HG03097 (cell line): ENCODE results near the gene OR5W2.
"Not testable (repeated sequence)": the region's sequence is repeated elsewhere in the genome, so short reads cannot be mapped to it uniquely, and the experiment has no call there.

ENCODE experiments used
- ATAC-seq: cut with Tn5 transposase; IDR thresholded peaks from one replicate; pipeline ENCODE4 v1.9.1; 2021; ENCODE audit not compliant: unreplicated experiment, low FRiP score

Gene OR5W2

DNA sequence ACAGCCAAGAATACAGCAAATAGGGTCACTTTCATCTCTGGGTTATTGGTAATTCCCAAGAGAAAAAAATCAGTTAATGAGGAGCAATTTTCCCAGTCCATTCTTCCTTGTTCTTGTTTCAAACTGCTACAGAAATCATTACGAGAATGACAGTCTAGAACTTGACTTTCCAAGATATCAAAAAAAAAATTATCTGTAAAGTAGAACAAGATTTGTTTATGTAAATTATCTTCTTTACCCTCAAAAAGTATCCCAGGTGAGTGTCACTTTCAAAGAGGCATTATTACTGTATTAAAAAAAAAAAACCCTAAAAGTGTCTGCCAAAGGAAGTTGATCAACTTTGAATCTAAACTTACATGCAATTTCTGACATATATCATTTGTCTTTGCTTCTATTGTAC lies at the start of gene OR5W2:
TSS of gene OR5W2 (minus strand) at position 101 of the 400 bp plus-strand sequence. CDS start at position 101, 0 bp downstream.
- ATAC-seq: no peak

GRCh38 chr11:55956521-55956920 lies 42.1 kb upstream of the OR5W2 start:
- no peak for ATAC-seq

DNA sequence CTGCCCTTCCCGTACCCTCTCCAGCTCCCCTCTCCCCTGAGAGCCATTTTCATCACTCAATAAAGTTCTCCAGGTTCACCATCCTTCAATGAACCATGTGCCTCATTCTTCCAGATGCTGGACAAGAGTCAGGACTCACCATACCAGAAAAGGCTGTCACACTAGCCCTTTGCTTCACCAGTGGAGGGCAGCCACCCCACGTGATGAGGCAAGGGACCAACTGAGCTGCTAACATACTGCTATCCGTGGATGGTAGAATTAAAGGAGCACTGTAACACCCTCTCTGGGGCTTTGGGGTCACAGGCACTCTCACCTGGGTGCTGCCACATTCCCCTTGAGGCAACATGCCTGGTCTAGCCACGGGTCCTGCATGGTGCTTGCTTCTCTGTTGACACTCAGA lies 34.9 kb upstream of the OR5W2 start:
- ATAC-seq: no peak

- no peak for ATAC-seq
Measured at GRCh38 chr11:55942785-55943392, 28.5 kb upstream of the OR5W2 start.

GRCh38 chr11:55936300-55936699 lies 21.9 kb upstream of the OR5W2 start, which contains the start of gene OR5I1:
Gene OR5I1, minus strand, starts transcription at chr11:55936400. Its CDS starts 0 bp downstream, at chr11:55936400.
- no peak for ATAC-seq

DNA sequence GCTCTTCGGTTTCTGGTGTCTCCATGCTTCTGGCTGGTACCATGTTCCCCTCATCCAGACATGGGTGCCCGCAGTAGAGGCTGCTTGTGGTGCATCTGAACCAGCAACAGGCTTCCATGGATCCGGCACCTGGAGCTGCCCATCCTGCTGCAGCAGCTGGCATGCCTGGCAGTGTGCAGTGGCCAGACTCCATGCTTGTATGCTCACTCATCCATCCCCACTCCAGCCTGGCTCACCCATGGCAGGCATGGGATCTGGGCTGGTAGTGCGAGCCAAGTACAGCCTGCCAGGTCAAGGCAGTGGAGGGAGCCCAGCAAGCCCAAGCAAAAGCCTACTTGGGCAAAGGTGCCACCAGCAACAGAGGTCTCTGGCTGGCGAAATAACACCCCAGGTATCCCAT lies 6.2 kb upstream of the OR5W2 start:
- ATAC-seq: no peak

- no peak for ATAC-seq
Measured at GRCh38 chr11:55902308-55902707, 12.1 kb downstream of the OR5W2 start.

GRCh38 chr11:55895216-55895615 lies 19.2 kb downstream of the OR5W2 start:
- ATAC-seq: no peak

GRCh38 chr11:55885481-55885880 lies 28.9 kb downstream of the OR5W2 start:
- not testable (repeated sequence) for ATAC-seq

DNA sequence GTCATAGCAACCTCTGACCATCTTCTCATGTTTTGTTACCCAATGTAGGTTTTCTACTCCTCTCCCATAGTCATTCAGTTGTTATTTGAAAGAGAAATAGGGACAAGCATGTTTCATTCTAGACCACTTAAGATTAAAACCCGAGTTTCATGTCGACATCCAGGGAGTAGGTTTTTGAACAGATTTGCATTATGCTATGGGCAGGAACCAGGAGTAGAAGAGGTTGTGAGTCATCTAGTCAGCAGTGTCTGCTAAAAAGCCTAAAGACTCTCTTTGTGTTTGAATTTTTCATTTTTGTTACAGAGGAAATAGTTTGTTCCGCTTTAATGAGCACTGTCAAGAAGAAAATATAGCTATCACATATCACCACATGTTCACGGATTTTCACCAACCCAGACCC lies 29.4 kb downstream of the OR5W2 start:
- not testable (repeated sequence) for ATAC-seq

DNA sequence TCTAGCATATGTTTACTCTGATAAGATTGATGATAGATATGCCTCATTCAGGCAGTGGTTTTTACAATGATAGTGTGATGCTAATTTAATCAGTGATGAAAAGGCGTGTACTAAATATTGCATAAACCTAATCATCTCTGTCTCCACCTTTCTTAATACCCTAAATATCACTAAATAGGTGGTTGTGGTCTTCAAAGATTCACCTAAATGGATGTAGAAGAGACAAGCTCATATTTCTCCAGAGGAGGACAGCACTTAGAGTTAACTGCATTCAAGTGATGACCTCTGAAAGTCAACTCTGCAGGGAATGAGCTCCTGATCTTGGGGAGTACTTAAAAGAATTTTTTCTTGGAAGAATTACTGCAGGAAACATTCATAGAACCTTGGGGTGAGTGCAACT lies 31.4 kb downstream of the OR5W2 start, which contains the start of gene TRIM51:
TSS of gene TRIM51 (plus strand) at position 301 of the 400 bp plus-strand sequence. CDS start 2,132 bp downstream, outside the sequence.
- not testable (repeated sequence) for ATAC-seq

DNA sequence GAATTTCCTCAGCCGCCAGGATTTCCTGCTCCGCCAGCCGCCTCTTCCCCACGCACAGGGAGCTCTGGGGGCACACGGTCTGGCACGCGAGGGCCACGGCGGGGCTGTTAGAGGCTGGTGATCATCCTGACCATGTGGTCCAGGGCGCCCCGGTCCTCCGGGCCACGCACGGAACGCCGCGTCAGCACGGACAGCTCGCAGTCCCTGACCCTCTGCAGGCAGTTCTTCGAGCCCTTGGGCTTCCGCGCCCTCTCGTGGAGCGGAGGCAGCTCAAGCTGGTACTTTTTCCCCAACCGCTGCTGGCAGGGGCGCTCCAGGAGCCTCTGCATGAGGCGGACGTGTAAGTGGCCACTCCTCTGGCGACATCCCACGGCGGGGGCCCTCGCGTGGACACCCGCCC lies 41.2 kb downstream of the OR5W2 start:
- not testable (repeated sequence) for ATAC-seq

- ATAC-seq: not testable (repeated sequence)
Measured at GRCh38 chr11:55872731-55873130, 41.7 kb downstream of the OR5W2 start.

- not testable (repeated sequence) for ATAC-seq
Measured at GRCh38 chr11:55867354-55867753, 47.0 kb downstream of the OR5W2 start.
